ENCODE data around the gene C1GALT1. TPM values are rescaled to one million over a fixed set of nuclear protein-coding genes. Genes with fewer than 3 reads are reported as not detected.
"Not testable (repeated sequence)": the region's sequence is repeated elsewhere in the genome, so short reads cannot be mapped to it uniquely, and the experiment has no call there.

Gene C1GALT1
- total RNA-seq: 29.0 TPM

DNA sequence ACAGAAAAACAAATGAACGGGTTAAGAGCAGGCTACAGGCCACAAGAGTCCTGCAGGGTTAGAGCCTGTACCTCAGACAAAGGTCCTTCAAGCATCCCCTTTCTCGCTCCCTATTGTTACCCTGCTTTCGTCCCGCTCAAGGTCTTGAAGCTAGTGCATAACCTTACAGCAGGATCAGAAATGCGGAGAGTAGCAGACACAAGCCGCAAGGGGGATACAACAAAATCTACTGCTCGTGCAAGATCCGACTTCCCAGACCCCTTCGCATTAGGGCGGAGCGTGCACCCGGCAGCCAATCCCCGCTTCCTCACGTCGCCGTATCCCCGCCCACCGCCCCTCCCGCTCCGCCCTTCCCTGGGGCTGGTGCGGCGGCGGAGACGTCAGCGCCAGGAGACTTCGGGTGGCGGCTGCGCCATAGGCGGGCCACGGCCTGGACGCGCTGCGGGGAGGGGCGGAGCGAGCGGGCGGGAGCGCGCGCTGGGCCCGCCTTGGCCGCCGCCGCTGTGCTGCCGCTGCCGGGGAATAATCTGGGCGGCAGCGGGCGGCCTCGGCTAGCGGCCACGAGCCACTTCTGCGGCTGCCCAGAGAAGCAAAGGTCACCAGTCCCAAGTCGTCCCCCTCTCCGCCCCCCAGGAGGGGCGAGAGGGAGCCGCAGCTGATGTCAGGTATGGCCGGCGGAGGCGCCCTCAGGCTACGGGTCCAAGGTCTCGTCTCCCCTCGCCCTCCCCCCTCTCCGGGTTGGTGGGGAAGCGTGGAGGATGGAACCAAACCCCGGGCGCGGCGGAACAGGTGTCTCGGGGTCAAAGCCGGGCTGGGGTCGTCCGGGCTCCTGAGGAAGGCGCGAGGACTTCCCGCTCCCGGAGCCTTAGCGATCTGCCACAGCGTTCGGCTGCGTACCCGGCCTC, at the start of gene C1GALT1:
Gene C1GALT1, plus strand, starts transcription at position 389 of the 905 bp plus-strand sequence. CDS start 51,776 bp downstream, outside the sequence.
- peak within 1 kb of the TSS; percentile 97 for H3K27ac ChIP-seq
- intact Hi-C loops (cut with DNase I): no loop called here
- H3K9me3 ChIP-seq: no peaks in the 10 kb centered on the region
- H3K4me1 ChIP-seq: peaks cover 27% of the 10 kb centered on the region
- H3K27me3 ChIP-seq: no peaks in the 10 kb centered on the region
- peak in 1 of 2 donors; percentile 97 for DNase-seq (ENCODE audit: extremely low spot score in 2 of 2)
- H3K36me3 ChIP-seq: no peaks in the 10 kb centered on the region
- peak; percentile 70 to 91 for TF ChIP-seq POLR2AphosphoS5 (IDR thresholded peaks at IDR 0.05; ENCODE audit: insufficient read depth in 1 of 2, low read depth in 1 of 2)
- TF ChIP-seq, protein P1, sequence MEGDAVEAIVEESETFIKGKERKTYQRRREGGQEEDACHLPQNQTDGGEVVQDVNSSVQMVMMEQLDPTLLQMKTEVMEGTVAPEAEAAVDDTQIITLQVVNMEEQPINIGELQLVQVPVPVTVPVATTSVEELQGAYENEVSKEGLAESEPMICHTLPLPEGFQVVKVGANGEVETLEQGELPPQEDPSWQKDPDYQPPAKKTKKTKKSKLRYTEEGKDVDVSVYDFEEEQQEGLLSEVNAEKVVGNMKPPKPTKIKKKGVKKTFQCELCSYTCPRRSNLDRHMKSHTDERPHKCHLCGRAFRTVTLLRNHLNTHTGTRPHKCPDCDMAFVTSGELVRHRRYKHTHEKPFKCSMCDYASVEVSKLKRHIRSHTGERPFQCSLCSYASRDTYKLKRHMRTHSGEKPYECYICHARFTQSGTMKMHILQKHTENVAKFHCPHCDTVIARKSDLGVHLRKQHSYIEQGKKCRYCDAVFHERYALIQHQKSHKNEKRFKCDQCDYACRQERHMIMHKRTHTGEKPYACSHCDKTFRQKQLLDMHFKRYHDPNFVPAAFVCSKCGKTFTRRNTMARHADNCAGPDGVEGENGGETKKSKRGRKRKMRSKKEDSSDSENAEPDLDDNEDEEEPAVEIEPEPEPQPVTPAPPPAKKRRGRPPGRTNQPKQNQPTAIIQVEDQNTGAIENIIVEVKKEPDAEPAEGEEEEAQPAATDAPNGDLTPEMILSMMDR (IDR thresholded peaks at IDR 0.05): peak in 2 of 3 experiments; percentile 18 to 46
- TF ChIP-seq POLR2A (IDR thresholded peaks at IDR 0.05): peak in 1 of 2 donors; percentile 72
- peak within 1 kb of the TSS; percentile 93 to 94 for H3K4me3 ChIP-seq

DNA sequence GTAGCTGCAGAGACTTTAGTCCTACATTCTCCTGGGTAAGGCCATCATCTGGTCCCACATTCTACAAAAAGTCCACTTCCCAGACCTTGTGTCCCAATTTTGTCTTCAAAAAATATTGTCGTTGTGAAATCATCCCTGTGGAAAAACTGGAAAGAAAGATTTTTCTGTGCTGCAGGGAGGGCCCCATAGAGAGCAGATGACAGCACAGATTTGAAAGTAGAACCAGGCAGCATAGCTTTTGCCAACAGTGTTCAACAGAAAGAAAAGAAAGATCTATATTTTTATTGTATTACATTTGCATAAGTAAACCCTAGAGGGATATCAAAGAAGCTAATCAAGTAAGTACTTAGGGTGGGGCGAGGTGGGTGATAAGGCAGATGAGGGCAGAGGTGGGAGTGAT, 48.3 kb upstream of the C1GALT1 start:
- Histone ChIP-seq H3K4me1 (no peaks in the 10 kb centered on the region), H3K4me3 (no peak overlapping the region), H3K27ac (no peak overlapping the region), H3K27me3 (no peaks in the 10 kb centered on the region), H3K36me3 (no peaks in the 10 kb centered on the region), H3K9me3 (no peaks in the 10 kb centered on the region)
- TF ChIP-seq, protein P1 (IDR thresholded peaks at IDR 0.05): no peak
- no peak for TF ChIP-seq POLR2AphosphoS5 (IDR thresholded peaks at IDR 0.05; ENCODE audit: insufficient read depth in 1 of 2, low read depth in 1 of 2)
- no peak for TF ChIP-seq POLR2A (IDR thresholded peaks at IDR 0.05)
- no peak for DNase-seq (ENCODE audit: extremely low spot score in 2 of 2)
- intact Hi-C loops (cut with DNase I): no loop called here

DNA sequence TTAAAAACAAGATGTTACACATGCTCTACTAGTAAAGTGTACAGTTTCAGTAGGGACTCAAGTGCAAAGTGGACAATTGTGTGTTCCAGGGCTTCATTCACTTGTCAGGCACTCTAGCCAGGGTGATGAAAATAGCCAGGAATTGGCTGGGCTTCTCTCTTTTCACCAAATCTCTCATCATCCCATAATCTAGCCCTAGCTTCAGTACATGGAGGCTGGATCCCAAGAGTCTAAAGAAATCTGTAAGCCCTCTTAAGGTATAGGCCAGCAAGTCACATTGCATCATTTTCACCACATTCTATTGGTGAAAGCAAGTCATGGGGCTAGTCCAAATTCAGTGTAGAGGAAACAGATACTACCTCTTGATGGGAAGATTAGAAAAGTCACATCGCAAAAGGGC, 47.3 kb upstream of the C1GALT1 start:
- Histone ChIP-seq H3K4me3 (no peak overlapping the region), H3K36me3 (no peaks in the 10 kb centered on the region), H3K4me1 (no peaks in the 10 kb centered on the region), H3K27me3 (no peaks in the 10 kb centered on the region), H3K9me3 (no peaks in the 10 kb centered on the region), H3K27ac (no peak overlapping the region)
- TF ChIP-seq POLR2A (IDR thresholded peaks at IDR 0.05): no peak
- no peak for TF ChIP-seq POLR2AphosphoS5 (IDR thresholded peaks at IDR 0.05; ENCODE audit: insufficient read depth in 1 of 2, low read depth in 1 of 2)
- TF ChIP-seq, protein P1 (IDR thresholded peaks at IDR 0.05): no peak
- intact Hi-C loops (cut with DNase I): no loop called here
- no peak for DNase-seq (ENCODE audit: extremely low spot score in 2 of 2)

DNA sequence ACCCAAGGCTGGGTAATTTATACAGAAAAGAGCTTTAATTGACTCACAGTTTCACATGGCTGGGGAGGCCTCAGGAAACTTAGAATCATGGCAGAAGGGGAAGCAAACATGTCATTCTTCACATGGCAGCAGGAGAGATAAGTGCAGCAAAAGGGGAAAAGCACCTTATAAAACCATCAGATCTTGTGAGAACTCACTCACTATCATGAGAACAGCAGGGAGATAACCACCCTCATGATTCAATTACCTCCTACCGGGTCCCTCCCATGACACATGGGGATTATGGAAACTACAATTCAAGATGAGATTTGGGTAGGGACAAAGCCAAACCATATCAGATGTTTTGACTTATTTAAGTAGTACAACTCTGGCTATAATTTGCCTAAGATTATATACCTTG, 46.4 kb upstream of the C1GALT1 start:
- H3K9me3 ChIP-seq; H3K4me1 ChIP-seq; H3K27ac ChIP-seq; intact Hi-C loops (cut with DNase I); H3K36me3 ChIP-seq; DNase-seq (ENCODE audit: extremely low spot score in 2 of 2); H3K27me3 ChIP-seq; H3K4me3 ChIP-seq: not testable (repeated sequence)

DNA sequence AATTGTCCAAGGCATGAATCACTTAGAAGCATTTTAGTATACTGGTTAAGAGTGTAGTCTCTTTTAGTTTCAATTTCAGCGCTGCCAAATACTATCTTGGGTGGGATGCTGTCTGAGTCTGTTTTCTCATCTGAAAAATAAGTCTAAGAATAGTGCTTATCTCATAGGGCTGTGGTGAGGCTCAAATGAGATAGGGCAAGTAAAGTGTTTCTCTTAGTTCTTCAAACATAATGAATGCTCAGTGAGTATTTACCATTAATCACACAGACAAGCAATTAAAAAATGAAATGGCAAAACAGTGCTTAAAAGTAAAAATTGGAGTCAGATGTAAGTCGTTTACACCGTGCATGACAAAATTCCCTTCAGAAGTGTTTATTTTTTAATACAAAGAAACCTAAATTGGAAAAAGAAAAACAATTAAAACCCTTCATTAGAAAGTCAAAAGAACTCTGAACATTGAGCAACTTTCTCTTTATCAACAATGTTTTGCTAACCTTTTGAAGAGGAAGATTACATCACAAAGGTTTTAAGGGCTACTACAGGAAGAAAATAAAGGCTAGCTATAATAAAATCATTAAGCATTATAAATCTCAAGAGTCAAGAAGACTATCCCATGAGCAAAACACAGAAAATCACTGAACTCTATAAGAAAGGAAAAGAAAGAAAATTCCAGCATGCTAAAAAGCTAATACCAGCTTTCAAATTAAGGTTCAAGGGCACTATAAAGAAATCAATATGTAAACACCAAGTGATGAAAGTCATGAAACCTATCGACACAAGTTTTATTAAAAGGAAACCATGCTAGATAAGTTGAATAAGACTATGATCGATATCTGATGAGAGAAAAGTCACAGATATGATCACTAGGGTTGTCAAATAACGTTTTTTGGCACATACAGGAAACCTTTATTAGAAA, 45.6 kb upstream of the C1GALT1 start:
- intact Hi-C loops (cut with DNase I): no loop called here
- H3K9me3 ChIP-seq: no peaks in the 10 kb centered on the region
- H3K27me3 ChIP-seq: no peaks in the 10 kb centered on the region
- no peaks in the 10 kb centered on the region for H3K36me3 ChIP-seq
- no peak overlapping the region for H3K4me3 ChIP-seq
- H3K27ac ChIP-seq: no peak overlapping the region
- no peaks in the 10 kb centered on the region for H3K4me1 ChIP-seq
- TF ChIP-seq POLR2AphosphoS5 (IDR thresholded peaks at IDR 0.05; ENCODE audit: insufficient read depth in 1 of 2, low read depth in 1 of 2): no peak
- TF ChIP-seq POLR2A (IDR thresholded peaks at IDR 0.05): no peak
- no peak for DNase-seq (ENCODE audit: extremely low spot score in 2 of 2)

Data from vagina (tissue), 2 donors.